HCT116 (cell line): ENCODE results near the gene DOCK9. TPM values are rescaled to one million over a fixed set of nuclear protein-coding genes. Genes with fewer than 3 reads are reported as not detected.

Experiments used
- ATAC-seq: fragments of 200-7000 bp; cut with Tn5 transposase; 2 replicates; pipeline ENCODE4 v1.9.1; 2020; ENCODE audit warnings: mild to moderate bottlenecking, moderate library complexity
- BruUV-seq: library from RNA; stranded (reverse); fragments of 400-500 nt; replicated peaks from 2 replicates; lab custom pipeline; 2021; lab: Mats Ljungman, UMichigan
- CTCF ChIA-PET: fragments of 300-600 bp; sonication (Branson Sonifier 250); formaldehyde crosslinking; loops from one replicate; lab custom pipeline; 2021; ENCODE audit warnings: antibody characterized with exemption; lab: Charles Lee
- POLR2A ChIA-PET: fragments of 300-600, 350-600 bp; sonication (Branson Sonifier 250); formaldehyde crosslinking; loops from one replicate; lab custom pipeline; 2021; ENCODE audit warnings: antibody characterized with exemption; lab: Charles Lee
- RAD21 ChIA-PET, 2 experiments: fragments of 300-600 bp; sonication (Branson Sonifier 250); formaldehyde crosslinking; loops; one replicate each; lab custom pipeline; 2023; ENCODE audit warnings: low total read pairs in 2 of 2; ENCODE audit not compliant: uncharacterized antibody in 2 of 2, unreplicated experiment in 2 of 2, low non-redundant PET in 1 of 2; lab: Charles Lee
- DNase-seq: peaks from one replicate; pipeline ENCODE4 v3.0.0-alpha.2; 2010; ENCODE audit warnings: low read depth, low spot score
- H2AFZ ChIP-seq: fragments of 200-600 bp; shearing (Covaris generic), sonication (generic); 2 replicates; pipeline ENCODE4 v1.6.1; 2017; ENCODE audit warnings: low read depth, mixed run types, mixed read lengths, antibody characterized with exemption, low read length; ENCODE audit not compliant: poor library complexity, severe bottlenecking
- H3K27ac ChIP-seq: 2 replicates; pipeline ENCODE4 v1.5.1; 2012; ENCODE audit warnings: low read depth, low read length
- H3K27me3 ChIP-seq: fragments of 200-600 bp; sonication (generic); 2 replicates; pipeline ENCODE4 v1.6.1; 2016; ENCODE audit warnings: mixed run types, low read length, mixed read lengths; ENCODE audit not compliant: insufficient read depth
- H3K36me3 ChIP-seq, 2 experiments: fragments of 200-500 bp in 1 of 2; fragments of 200-600 bp in 1 of 2; sonication (Bioruptor generic) in 1 of 2; sonication (generic) in 1 of 2; 2 replicates each; pipeline versions ENCODE4 v1.5.1 to v1.6.1; 2014 to 2016; ENCODE audit warnings: low read length in 2 of 2, inconsistent platforms in 1 of 2, mixed read lengths in 1 of 2, mixed run types in 1 of 2; ENCODE audit not compliant: insufficient read depth in 2 of 2, control insufficient read depth in 1 of 2
- H3K4me1 ChIP-seq, 2 experiments: fragments of 200-600 bp in 1 of 2; sonication (generic) in 1 of 2; 2 replicates each; pipeline versions ENCODE4 v1.5.1 to v1.6.1; 2012 to 2017; ENCODE audit warnings: low read length in 2 of 2, inconsistent platforms in 1 of 2, mild to moderate bottlenecking in 1 of 2, mixed read lengths in 1 of 2, mixed run types in 1 of 2, moderate library complexity in 1 of 2; ENCODE audit not compliant: insufficient read depth in 2 of 2, control insufficient read depth in 1 of 2
- H3K4me2 ChIP-seq: fragments of 200-600 bp; sonication (generic); 2 replicates; pipeline ENCODE4 v1.6.1; 2017; ENCODE audit warnings: mixed run types, low read length, mixed read lengths
- H3K4me3 ChIP-seq, 2 experiments: fragments of 200-600 bp in 1 of 2; sonication (generic) in 1 of 2; replicated peaks in 1 of 2; 2 replicates each; pipeline ENCODE4 v1.5.1; 2011 to 2016; ENCODE audit warnings: low read length in 2 of 2, control low read depth in 1 of 2, low read depth in 1 of 2, mild to moderate bottlenecking in 1 of 2, mixed read lengths in 1 of 2, mixed run types in 1 of 2
- H3K79me2 ChIP-seq: fragments of 200-600 bp; sonication (generic); 2 replicates; pipeline ENCODE4 v1.6.1; 2017; ENCODE audit warnings: mild to moderate bottlenecking, mixed run types, low read length, moderate library complexity, mixed read lengths; ENCODE audit not compliant: insufficient read depth
- H3K9ac ChIP-seq: fragments of 200-600 bp; sonication (generic); 2 replicates; pipeline ENCODE4 v1.6.1; 2016; ENCODE audit warnings: low read length, mixed read lengths
- H3K9me2 ChIP-seq: fragments of 200-600 bp; sonication (generic), shearing (Covaris generic); 2 replicates; pipeline ENCODE4 v1.6.1; 2017; ENCODE audit warnings: mixed run types, mild to moderate bottlenecking, moderate library complexity; ENCODE audit not compliant: insufficient read depth
- H3K9me3 ChIP-seq, 2 experiments: fragments of 200-500 bp in 1 of 2; fragments of 200-600 bp in 1 of 2; sonication (Bioruptor generic) in 1 of 2; sonication (generic) in 1 of 2; 2 replicates each; pipeline ENCODE4 v1.6.1; 2014 to 2017; ENCODE audit warnings: low read length in 2 of 2, mixed read lengths in 2 of 2, inconsistent platforms in 1 of 2, low read depth in 1 of 2, mild to moderate bottlenecking in 1 of 2, mixed run types in 1 of 2, moderate library complexity in 1 of 2; ENCODE audit not compliant: control insufficient read depth in 1 of 2, insufficient read depth in 1 of 2
- H4K20me1 ChIP-seq: fragments of 200-600 bp; sonication (generic), shearing (Covaris generic); 2 replicates; pipeline ENCODE4 v1.6.1; 2017; ENCODE audit warnings: mixed run types, mild to moderate bottlenecking, moderate library complexity; ENCODE audit not compliant: insufficient read depth
- CBX3 ChIP-seq: IDR thresholded peaks from 2 replicates; pipeline ENCODE4 v1.6.1; 2012; ENCODE audit warnings: low read depth
- CEBPB ChIP-seq: IDR thresholded peaks from 2 replicates; pipeline ENCODE4 v1.6.1; 2012; ENCODE audit warnings: low read depth
- EZH2 ChIP-seq: fragments of 200-600 bp; sonication (generic); IDR thresholded peaks from 2 replicates; pipeline ENCODE4 v1.6.1; 2017; ENCODE audit warnings: antibody characterized with exemption, mixed run types
- FOSL1 ChIP-seq: IDR thresholded peaks from 2 replicates; pipeline ENCODE4 v1.6.1; 2012; ENCODE audit warnings: low read depth
- JUND ChIP-seq: IDR thresholded peaks from 2 replicates; pipeline ENCODE4 v1.6.1; 2012
- POLR2AphosphoS5 ChIP-seq: IDR thresholded peaks from 2 replicates; pipeline ENCODE4 v1.6.1; 2011; ENCODE audit warnings: mild to moderate bottlenecking, low read depth, low read length, moderate library complexity
- YY1 ChIP-seq: IDR thresholded peaks from 2 replicates; pipeline ENCODE4 v1.6.1; 2011; ENCODE audit warnings: low read length, low read depth, moderate library complexity, mild to moderate bottlenecking; ENCODE audit not compliant: insufficient replicate concordance; ENCODE audit errors: extremely low read depth
- ZFX ChIP-seq: fragments of 450-650 bp; IDR thresholded peaks from 2 replicates; pipeline ENCODE4 v1.6.1; 2017
- ZNF274 ChIP-seq: fragments of 200-500 bp; sonication (Bioruptor generic); IDR thresholded peaks from 2 replicates; pipeline ENCODE4 v1.6.1; 2014; ENCODE audit warnings: mild to moderate bottlenecking, low read depth, low read length, inconsistent platforms
- intact Hi-C: fragments of 100-400 bp; cut with micrococcal nuclease; formaldehyde crosslinking; loops from 2 replicates; pipeline ENCODE4 v1.10.0; 2022
- total RNA-seq: library from RNA; stranded (reverse); gene quantifications from one replicate; pipeline ENCODE4 v1.2.1, GENCODE V29; 2021; ENCODE audit not compliant: unreplicated experiment
- TF ChIP-seq, protein P1 (sequence below): IDR thresholded peaks from 2 replicates; pipeline ENCODE4 v1.6.1; 2011; ENCODE audit warnings: mild to moderate bottlenecking, low read length, moderate library complexity; ENCODE audit not compliant: insufficient replicate concordance; ENCODE audit errors: extremely low read depth
- TF ChIP-seq, protein P2 (sequence below): IDR thresholded peaks from 2 replicates; pipeline ENCODE4 v1.6.1; 2012

The DOCK9 gene
- total RNA-seq, 1 experiment from 2014 or later, result 58.8 TPM

DNA sequence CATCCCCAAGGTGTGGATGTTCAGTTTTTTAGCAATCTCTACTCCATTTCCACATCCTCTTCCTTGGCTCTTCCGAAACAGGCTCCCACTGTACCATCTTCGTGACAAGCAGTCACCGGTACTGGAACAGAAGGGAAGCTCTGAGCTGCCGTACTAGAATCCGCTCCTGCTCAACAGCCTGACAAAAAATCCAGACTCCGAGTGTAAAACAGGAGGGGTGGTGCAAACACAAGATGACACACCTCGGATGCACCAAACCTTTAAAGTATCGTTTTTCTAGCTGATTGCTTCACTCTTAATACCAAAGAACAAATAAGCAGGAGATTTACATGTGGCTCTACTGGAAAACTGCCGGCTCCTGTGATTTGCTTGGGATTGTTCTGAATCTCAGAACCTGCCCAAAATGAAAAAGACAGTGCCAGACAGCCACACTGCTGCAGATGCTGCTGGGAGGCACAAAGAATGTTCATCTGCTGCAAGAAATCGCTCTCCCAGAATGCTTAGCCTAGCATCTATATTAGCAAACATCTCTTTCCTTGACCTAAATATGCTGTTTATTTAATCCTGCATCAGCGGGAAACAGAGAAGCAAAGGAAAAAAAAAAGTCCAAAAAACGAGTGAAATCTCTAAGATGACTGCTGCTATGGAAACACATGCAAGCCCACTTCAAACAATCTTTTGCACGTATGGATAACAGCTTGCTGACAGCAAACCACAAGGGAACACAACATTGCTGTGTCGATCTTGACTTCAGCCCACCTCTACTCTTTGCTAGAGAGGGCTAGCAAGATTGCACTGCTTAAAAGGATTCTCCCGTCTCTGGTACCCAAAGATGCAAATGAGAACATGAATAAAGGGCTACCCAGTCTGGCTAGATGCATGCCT is 38.0 kb upstream of the DOCK9 start:
- H3K9me3 ChIP-seq, result no peaks in the 10 kb centered on the region
- POLR2A ChIA-PET, result no interaction called here
- no peak overlapping the region for H3K4me2 ChIP-seq
- BruUV-seq, result no TSS peak
- no peak overlapping the region for H3K27ac ChIP-seq
- TF ChIP-seq CEBPB (no peak), JUND (no peak), ZNF274 (no peak)
- TF ChIP-seq, protein P1, sequence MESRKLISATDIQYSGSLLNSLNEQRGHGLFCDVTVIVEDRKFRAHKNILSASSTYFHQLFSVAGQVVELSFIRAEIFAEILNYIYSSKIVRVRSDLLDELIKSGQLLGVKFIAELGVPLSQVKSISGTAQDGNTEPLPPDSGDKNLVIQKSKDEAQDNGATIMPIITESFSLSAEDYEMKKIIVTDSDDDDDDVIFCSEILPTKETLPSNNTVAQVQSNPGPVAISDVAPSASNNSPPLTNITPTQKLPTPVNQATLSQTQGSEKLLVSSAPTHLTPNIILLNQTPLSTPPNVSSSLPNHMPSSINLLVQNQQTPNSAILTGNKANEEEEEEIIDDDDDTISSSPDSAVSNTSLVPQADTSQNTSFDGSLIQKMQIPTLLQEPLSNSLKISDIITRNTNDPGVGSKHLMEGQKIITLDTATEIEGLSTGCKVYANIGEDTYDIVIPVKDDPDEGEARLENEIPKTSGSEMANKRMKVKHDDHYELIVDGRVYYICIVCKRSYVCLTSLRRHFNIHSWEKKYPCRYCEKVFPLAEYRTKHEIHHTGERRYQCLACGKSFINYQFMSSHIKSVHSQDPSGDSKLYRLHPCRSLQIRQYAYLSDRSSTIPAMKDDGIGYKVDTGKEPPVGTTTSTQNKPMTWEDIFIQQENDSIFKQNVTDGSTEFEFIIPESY, result no peak
- TF ChIP-seq, all 23 proteins: peak for 0
- DNase-seq, result no peak
- H3K36me3 ChIP-seq, result no peaks in the 10 kb centered on the region
- no peaks in the 10 kb centered on the region for H4K20me1 ChIP-seq
- no peaks in the 10 kb centered on the region; a peak in 1 of 4 replicates for H3K4me1 ChIP-seq
- CTCF ChIA-PET, result no interaction called here
- intact Hi-C loops, result no loop called here
- H3K9me2 ChIP-seq, result no peaks in the 10 kb centered on the region
- RAD21 ChIA-PET, result no interaction called here
- no peak overlapping the region for H3K4me3 ChIP-seq
- ATAC-seq, result no peak
- H3K9ac ChIP-seq, result no peak overlapping the region
- no peaks in the 10 kb centered on the region for H3K79me2 ChIP-seq
- no peaks in the 10 kb centered on the region for H3K27me3 ChIP-seq
- no peak overlapping the region for H2AFZ ChIP-seq

DNA sequence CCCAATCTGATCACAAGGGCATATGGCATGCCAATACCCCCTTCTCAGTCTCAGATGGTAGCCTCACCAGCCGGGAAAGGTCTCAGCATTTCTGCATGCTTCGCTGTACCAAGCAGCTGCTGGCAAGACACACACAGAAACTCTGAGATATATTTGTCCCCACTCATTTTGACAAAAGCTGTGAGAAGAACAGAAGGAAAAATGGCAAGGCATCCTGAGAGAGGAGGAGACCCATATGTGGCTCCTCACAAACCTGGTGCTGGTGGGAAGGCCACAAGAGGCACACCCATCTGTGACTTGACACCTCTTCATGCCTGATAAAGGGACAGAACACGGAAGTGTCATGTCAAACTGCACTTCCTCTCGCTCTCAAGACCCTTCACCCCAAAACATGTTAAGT is 36.7 kb upstream of the DOCK9 start:
- RAD21 ChIA-PET, result no interaction called here
- H3K27ac ChIP-seq, result no peak overlapping the region
- POLR2A ChIA-PET, result no interaction called here
- BruUV-seq, result no TSS peak
- TF ChIP-seq CBX3 (no peak), YY1 (no peak), ZFX (no peak), FOSL1 (no peak), POLR2AphosphoS5 (no peak), EZH2 (no peak)
- TF ChIP-seq, protein P2, sequence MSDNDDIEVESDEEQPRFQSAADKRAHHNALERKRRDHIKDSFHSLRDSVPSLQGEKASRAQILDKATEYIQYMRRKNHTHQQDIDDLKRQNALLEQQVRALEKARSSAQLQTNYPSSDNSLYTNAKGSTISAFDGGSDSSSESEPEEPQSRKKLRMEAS, result no peak
- no peak overlapping the region for H3K9ac ChIP-seq
- H3K36me3 ChIP-seq, result no peaks in the 10 kb centered on the region
- H3K9me2 ChIP-seq, result no peaks in the 10 kb centered on the region
- intact Hi-C loops, result no loop called here
- ATAC-seq (no peak), DNase-seq (no peak)
- H3K4me1 ChIP-seq, result no peaks in the 10 kb centered on the region; a peak in 1 of 4 replicates
- no peaks in the 10 kb centered on the region for H3K79me2 ChIP-seq
- no peaks in the 10 kb centered on the region for H3K9me3 ChIP-seq
- no peak overlapping the region for H3K4me2 ChIP-seq
- no peak overlapping the region for H2AFZ ChIP-seq
- CTCF ChIA-PET, result no interaction called here
- H3K27me3 ChIP-seq, result no peaks in the 10 kb centered on the region
- no peaks in the 10 kb centered on the region for H4K20me1 ChIP-seq
- H3K4me3 ChIP-seq, result no peak overlapping the region
